Activated T-cell treated with anti-CD3 and anti-CD28 coated beads for 4 hours (primary cell): ENCODE results near the gene MEGF6.

ENCODE experiments used
- DNase-seq: peaks from one replicate; pipeline ENCODE4 v3.0.0-alpha.2; 2020

The MEGF6 gene

GRCh38 chr1:3533067-3534048 lies 78.0 kb downstream of the MEGF6 start:
- no peak for DNase-seq

- no peak for DNase-seq
Measured at GRCh38 chr1:3531928-3532327, 79.4 kb downstream of the MEGF6 start.

- DNase-seq, result peak; percentile 57
Measured at GRCh38 chr1:3530926-3531818, 80.1 kb downstream of the MEGF6 start.

GRCh38 chr1:3530086-3530925 lies 81.0 kb downstream of the MEGF6 start:
- no peak for DNase-seq

- no peak for DNase-seq
Measured at GRCh38 chr1:3529099-3529729, 82.1 kb downstream of the MEGF6 start.

GRCh38 chr1:3527774-3528173 lies 83.5 kb downstream of the MEGF6 start:
- no peak for DNase-seq

GRCh38 chr1:3525551-3526482 lies 85.5 kb downstream of the MEGF6 start:
- DNase-seq, result no peak

- DNase-seq, result no peak
Measured at GRCh38 chr1:3524556-3525203, 86.6 kb downstream of the MEGF6 start.

- no peak for DNase-seq
Measured at GRCh38 chr1:3523980-3524379, 87.3 kb downstream of the MEGF6 start.

- no peak for DNase-seq
Measured at GRCh38 chr1:3522564-3523265, 88.6 kb downstream of the MEGF6 start.

GRCh38 chr1:3522112-3522511 lies 89.2 kb downstream of the MEGF6 start:
- DNase-seq, result no peak

- no peak for DNase-seq
Measured at GRCh38 chr1:3521426-3521825, 89.9 kb downstream of the MEGF6 start.

GRCh38 chr1:3520419-3521378 lies 90.6 kb downstream of the MEGF6 start:
- DNase-seq, result no peak

GRCh38 chr1:3519301-3519885 lies 91.9 kb downstream of the MEGF6 start:
- no peak for DNase-seq

GRCh38 chr1:3518756-3519155 lies 92.6 kb downstream of the MEGF6 start:
- DNase-seq, result no peak

GRCh38 chr1:3518256-3518655 lies 93.1 kb downstream of the MEGF6 start:
- DNase-seq, result peak; percentile 11

GRCh38 chr1:3516911-3517675 lies 94.2 kb downstream of the MEGF6 start:
- no peak for DNase-seq
